Testis (tissue), 2 donors: ENCODE measurements around the gene PLCL1.

ENCODE experiments used
- POLR2A ChIP-seq: fragments of 450-650 bp; IDR thresholded peaks from one replicate; pipeline ENCODE4 v1.6.1; 2017; ENCODE audit warnings: antibody characterized with exemption, mild to moderate bottlenecking, moderate library complexity
- TF ChIP-seq, protein P1 (sequence below), 3 experiments: fragments of 450-650 bp in 2 of 3; fragments of 200-600 bp in 1 of 3; sonication (generic) in 1 of 3; IDR thresholded peaks; one replicate each; pipeline ENCODE4 v1.5.1; 2016 to 2019; ENCODE audit warnings: antibody characterized with exemption in 3 of 3, mild to moderate bottlenecking in 2 of 3, moderate library complexity in 1 of 3

DNA sequence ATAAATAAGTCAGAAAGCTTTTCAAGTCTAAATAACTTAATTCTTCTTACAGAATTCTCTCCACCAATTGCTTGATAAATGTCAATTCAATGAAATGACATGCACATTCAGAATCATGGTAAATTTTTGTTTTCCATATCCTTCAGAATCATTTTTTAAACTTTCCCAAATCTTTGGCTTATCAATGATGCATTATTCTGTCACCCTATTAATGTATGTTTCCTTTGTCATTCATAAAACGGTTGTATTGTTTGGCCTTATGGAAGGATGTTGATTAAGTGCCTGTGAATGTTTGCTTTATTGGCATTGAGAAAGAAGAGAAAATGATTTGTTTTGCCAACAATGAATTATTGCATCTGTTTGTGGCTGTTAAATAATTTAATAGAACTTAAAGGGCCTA lies 260.9 kb downstream of the PLCL1 start:
- TF ChIP-seq, protein P1, sequence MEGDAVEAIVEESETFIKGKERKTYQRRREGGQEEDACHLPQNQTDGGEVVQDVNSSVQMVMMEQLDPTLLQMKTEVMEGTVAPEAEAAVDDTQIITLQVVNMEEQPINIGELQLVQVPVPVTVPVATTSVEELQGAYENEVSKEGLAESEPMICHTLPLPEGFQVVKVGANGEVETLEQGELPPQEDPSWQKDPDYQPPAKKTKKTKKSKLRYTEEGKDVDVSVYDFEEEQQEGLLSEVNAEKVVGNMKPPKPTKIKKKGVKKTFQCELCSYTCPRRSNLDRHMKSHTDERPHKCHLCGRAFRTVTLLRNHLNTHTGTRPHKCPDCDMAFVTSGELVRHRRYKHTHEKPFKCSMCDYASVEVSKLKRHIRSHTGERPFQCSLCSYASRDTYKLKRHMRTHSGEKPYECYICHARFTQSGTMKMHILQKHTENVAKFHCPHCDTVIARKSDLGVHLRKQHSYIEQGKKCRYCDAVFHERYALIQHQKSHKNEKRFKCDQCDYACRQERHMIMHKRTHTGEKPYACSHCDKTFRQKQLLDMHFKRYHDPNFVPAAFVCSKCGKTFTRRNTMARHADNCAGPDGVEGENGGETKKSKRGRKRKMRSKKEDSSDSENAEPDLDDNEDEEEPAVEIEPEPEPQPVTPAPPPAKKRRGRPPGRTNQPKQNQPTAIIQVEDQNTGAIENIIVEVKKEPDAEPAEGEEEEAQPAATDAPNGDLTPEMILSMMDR (IDR thresholded peaks at IDR 0.05): no peak
- TF ChIP-seq POLR2A: no peak
